UCSD-AML1 (cell line): Measurements from ENCODE around the gene ISM1.
A peak's percentile ranks its signal among the peaks of the same experiment; 100 is the strongest.
"Not testable (repeated sequence)": the region's sequence is repeated elsewhere in the genome, so short reads cannot be mapped to it uniquely, and the experiment has no call there.

ENCODE experiments used
- DNase-seq: peaks from one replicate; lab custom pipeline; 2025; ENCODE audit not compliant: unreplicated experiment; lab: John Stamatoyannopoulos, UW

The ISM1 gene

GRCh38 chr20:13221313-13221672, 219 bp downstream of the ISM1 start:
- DNase-seq = no peak

DNA sequence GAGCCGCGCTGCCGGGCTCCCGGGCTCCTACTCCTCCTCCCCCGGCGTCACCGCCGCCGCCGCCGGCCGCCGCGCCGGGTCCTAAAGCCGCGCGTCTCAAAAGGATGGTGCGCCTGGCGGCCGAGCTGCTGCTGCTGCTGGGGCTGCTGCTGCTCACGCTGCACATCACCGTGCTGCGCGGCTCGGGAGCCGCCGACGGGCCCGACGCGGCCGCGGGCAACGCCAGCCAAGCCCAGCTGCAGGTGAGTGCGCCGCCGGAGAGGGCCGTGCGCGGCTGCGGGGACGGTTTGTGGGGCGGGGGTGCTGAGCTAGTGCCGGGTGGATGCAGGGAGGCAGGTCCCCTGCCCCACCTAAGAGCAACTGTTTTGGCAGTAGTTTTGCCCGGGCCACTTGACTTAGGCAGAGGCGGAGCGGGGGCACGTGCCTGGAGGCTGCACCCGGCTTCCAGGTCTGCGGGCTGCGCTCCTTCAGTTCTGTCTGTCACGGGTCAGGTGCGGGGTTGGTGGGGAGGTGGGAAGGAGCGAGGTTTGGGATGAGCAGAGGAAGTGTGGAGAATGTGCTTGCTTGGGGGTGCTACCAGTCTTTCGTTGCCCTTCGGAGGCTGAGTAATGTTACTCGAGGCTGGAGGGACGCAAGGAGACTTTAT, 722 bp downstream of the ISM1 start:
- peak; percentile 23 for DNase-seq

DNA sequence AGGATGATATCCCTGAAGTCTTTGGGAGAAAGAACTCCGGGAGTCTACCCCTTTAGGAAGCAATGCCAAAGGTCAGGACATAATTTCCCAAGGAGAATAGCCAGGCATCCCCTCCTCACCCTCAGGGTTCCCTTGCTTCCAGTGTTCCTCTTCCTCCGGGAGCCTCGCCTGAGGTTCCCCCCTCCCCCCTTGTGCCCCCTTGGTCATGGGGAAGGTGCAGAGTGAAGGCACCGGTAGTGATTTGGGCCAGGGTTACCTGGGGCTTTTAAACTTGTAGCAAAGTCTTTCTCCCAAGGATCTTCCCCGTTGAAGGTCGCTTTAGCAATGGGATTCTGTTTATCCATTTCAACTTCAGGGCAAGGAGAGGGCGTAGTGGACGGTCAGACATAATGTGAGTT, 1.2 kb downstream of the ISM1 start:
- no peak for DNase-seq

DNA sequence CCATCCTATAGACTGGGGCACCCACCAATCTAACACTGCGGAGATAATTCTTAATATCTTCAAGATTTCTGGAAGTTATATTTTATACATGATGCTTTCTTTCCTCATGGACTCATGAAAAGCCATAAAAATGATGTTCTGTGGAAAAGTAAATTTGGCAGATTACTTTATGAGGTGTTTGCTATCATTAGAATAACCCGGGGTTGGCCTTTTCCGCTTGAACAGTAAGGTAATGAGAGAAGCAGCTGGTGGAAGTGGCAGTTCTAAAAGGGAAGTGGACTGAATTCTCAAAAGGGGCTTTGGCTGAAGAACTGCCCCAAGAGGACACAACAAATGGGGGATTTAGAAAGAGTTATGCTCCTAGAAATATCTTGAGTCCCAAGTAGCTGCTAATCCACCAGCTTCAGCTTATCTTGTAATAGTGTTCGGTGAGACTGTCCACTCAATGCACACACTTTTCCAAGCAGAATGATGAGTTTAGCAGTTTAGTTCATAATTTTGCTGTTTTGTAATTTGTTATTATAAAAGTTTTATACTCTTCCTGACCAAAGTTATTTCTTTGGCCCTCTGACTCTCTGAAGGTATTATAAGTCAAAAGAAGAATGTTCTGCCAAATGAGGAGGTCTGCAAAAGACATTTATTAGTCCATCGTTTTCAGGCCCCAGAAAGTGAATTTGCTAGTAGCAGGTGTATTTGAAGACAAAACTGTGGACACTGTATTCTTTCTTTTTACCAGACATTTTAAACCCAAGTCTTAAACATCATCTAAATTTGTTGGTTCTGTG, 2.9 kb downstream of the ISM1 start:
- DNase-seq = no peak

DNA sequence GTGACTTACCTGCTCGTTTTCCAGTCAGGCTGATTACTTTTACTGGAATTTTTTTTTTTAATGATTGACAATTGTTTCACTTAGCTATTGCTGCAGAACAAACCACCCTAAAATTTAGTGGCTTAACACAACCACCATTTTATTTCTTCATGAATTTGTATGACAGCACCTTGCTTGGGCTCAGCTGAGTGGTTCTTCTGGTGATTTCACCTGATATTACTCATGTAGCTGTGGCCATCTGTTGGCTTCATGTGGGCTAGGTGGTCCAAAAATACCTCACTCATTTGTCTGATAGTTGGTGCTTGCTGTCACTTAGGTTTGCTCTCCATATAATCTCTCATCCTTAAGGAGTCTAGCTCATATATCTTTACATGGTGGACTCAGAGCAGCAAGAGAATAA, 5.3 kb downstream of the ISM1 start:
- DNase-seq = no peak

DNA sequence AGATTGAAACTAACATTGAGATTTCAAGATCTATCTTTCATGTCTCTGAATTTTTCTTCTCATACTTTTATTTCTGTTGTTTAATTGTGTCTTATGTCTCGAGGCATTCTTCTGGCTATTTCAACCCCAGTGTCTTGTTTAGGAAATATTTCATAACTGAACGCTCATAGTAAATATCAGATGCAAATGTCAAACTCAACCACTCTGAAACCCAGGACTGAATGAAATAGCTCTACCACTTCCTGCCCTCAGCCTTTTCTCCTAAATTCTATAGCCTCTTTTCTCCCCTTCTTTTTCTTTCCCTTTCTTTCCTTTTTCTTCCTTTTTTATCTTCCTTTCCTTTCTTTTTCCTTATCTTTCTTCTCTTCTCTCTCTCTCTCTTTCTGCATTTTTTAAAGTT, 7.7 kb downstream of the ISM1 start:
- no peak for DNase-seq

DNA sequence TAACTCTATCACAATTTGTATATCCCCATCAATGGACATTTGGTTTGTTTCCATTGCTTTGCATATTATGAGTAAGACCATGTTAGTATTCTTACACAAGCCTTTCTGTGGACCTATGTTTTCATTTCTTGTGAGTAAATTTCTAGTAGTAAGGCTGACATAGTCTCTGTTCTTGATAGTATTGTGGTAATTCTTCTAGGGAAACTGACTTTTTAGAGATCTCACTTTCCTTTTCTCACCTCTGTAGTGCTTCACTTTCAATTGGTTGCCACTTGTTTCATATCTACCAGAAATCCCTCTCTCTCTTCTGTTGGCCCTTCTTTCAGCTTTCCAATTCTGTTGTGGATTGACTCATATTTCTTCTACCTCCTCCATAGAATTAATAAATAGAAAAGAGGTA, 8.5 kb downstream of the ISM1 start:
- DNase-seq = no peak

GRCh38 chr20:13231031-13231752, 10.1 kb downstream of the ISM1 start:
- DNase-seq = no peak

DNA sequence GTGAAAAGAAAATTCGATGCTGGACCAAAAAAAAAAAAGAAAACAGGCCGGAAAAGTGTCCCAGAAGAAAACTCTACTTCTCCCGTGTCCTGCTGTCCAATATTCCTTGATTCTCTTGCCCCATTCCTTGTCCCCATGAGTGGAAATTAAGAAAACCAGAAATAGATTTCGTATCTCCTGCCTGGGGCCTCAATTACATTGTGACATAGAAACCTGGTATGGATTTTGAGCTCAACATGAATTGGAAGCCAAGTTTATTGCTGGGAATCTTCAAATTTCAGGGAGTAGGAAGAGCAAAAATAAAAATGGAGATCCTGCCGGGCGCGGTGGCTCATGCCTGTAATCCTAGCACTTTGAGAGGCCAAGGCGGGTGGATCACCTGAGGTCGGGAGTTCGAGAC, 11.9 kb downstream of the ISM1 start:
- no peak for DNase-seq

GRCh38 chr20:13234961-13235360, 13.9 kb downstream of the ISM1 start:
- no peak for DNase-seq

DNA sequence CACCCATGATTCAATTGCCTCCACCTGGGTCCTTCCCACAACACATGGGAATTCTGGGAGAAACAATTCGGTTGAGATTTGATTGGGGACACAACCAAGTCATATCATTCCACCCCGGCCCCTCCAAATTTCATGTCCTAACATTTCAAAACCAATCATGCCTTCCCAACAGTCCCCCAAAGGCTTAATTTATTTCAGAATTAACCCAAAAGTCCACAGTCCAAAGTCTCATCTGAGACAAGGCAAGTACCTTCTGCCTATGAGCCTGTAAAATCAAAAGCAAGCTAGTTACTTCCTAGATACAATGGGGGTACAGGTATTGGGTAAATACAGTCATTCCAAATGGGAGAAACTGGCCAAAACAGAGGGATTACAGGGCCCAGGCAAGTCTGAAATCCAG, 15.3 kb downstream of the ISM1 start:
- DNase-seq = not testable (repeated sequence)

- DNase-seq = no peak
Observed at GRCh38 chr20:13236990-13237720, 16.1 kb downstream of the ISM1 start.

DNA sequence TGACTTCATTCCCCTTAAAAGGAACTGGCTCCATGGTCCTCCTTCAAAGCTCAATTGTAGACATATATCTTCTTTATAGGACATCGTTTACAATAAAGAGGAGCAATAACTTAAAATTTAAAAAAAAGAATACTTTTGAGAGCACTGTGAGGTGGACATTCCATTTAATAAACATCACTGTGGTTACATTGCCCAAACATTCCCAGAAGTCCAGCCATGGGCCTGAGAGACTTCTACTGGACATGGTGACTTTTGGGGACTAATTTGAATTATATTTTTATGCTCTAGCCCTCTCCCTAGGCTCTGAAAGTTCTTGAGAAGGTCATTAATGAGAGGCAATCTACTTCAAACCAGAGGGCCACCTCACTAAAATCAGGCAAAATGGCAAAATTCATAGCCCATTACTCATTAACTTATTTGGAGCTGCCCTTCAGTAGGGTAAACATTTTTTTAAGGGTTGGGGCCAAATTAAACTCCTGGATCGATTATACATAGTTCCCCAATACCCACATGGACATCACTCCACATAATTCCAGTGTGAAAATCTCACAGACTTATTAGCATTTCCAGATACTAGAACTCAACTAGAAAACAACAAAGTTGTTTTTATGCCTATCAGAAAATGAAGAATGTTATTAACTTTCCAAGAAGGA, 17.1 kb downstream of the ISM1 start:
- no peak for DNase-seq

DNA sequence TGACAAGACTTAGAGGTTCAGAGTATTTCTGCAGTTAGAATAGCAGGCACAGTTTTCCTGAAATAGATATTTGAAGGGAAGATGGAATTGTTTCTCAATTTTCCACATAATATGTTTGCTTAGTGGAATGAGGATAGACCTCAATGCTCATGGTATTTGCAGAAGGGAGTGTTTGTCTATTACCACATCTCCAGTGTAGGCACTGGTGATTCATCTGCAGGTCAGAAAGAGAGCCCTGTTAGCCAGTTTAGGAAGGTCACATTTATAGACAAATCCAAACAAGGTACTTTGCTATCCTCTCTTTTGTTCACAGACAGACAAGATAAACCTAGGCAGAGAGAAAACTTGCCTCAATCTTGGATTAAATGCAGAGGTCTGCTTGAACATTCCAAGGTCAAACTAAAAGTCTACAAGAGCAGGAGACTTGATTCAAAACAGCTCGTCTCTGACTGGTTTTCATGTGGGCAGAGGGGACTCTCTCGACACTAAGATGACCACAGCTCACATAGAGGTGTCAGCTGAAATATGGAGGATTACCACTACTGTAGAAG, 22.8 kb downstream of the ISM1 start:
- no peak for DNase-seq

DNA sequence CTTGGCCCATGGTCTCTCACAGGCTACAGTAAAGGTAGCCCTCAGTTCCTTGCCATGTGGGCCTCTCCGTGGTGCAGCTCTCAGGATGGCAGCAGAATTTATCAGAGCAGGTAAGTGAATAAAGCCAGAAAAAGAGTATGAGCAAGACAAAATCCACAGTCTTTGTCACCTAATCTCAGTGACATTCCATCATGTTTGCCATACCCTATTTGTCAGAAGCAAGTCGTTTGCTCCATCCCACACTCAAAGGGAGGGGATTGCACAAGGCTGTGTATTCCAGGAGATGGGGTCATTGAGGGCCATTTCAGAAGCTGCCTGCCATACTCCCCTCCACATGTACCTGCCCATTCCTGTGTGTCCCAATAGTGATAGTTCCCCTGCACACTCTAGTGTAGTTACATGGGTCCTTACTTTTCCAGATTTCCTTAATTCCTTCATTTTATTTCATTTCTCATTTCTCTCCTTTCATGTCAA, 24.2 kb downstream of the ISM1 start:
- no peak for DNase-seq

- no peak for DNase-seq
Observed at GRCh38 chr20:13249118-13249797, 28.2 kb downstream of the ISM1 start.

GRCh38 chr20:13249798-13250170, 28.7 kb downstream of the ISM1 start:
- no peak for DNase-seq

- DNase-seq = no peak
Observed at GRCh38 chr20:13250251-13250650, 29.2 kb downstream of the ISM1 start.

- DNase-seq = no peak
Observed at GRCh38 chr20:13251106-13251903, 30.2 kb downstream of the ISM1 start.
